ENCODE results near the gene ULK2.

ULK2 gene

GRCh38 chr17:19748807-19749193 is 118.9 kb downstream of the ULK2 start:
- POLR2A ChIA-PET = no interaction called here
- no peak overlapping the region for H3K4me3 ChIP-seq (ENCODE audit: low read depth, low read length)

GRCh38 chr17:19747829-19748806 is 119.6 kb downstream of the ULK2 start, which contains the start of gene ALDH3A1:
ALDH3A1 (minus strand) TSS chr17:19748298; CDS start chr17:19745129, 3,169 bp downstream.
- CTCF ChIA-PET = interaction anchor here (1.4 to 19.5 kb wide), 3 partner anchors 11 to 79 kb away, joined by 3 to 217 read pairs (median 3); no protein-coding TSS in a partner anchor
- POLR2A ChIA-PET = no interaction called here
- no peak within 1 kb of the TSS for H3K4me3 ChIP-seq (ENCODE audit: low read depth, low read length)
- no peak for DNase-seq (ENCODE audit: low read depth, low spot score)
- TF ChIP-seq CTCF (IDR thresholded peaks at IDR 0.05; ENCODE audit: insufficient read depth, low read length, missing control alignments) = no peak

More at GRCh38 chr17:19748807-19749193, 118.9 kb downstream of the ULK2 start:
- no peak for TF ChIP-seq CTCF (IDR thresholded peaks at IDR 0.05; ENCODE audit: insufficient read depth, low read length, missing control alignments)
- no peak for DNase-seq (ENCODE audit: low read depth, low spot score)
- CTCF ChIA-PET = interaction anchor here (19.5 kb wide), 1 partner anchor 15 kb away, joined by 217 read pairs; no protein-coding TSS in a partner anchor

GRCh38 chr17:19747159-19747719 is 120.5 kb downstream of the ULK2 start:
- no peak overlapping the region for H3K4me3 ChIP-seq (ENCODE audit: low read depth, low read length)
- CTCF ChIA-PET = interaction anchor here (1.4 to 19.5 kb wide), 3 partner anchors 10 to 78 kb away, joined by 3 to 217 read pairs (median 3); no protein-coding TSS in a partner anchor
- POLR2A ChIA-PET = no interaction called here
- TF ChIP-seq CTCF (IDR thresholded peaks at IDR 0.05; ENCODE audit: insufficient read depth, low read length, missing control alignments) = no peak
- no peak for DNase-seq (ENCODE audit: low read depth, low spot score)

GRCh38 chr17:19746517-19746916 is 121.2 kb downstream of the ULK2 start:
- no peak for TF ChIP-seq CTCF (IDR thresholded peaks at IDR 0.05; ENCODE audit: insufficient read depth, low read length, missing control alignments)
- ChIA-PET POLR2A (no interaction called here), CTCF (interaction anchor here (1.4 to 19.5 kb wide), 4 partner anchors 9 to 77 kb away, joined by 3 to 217 read pairs (median 4); no protein-coding TSS in a partner anchor)
- no peak overlapping the region for H3K4me3 ChIP-seq (ENCODE audit: low read depth, low read length)
- DNase-seq (ENCODE audit: low read depth, low spot score) = no peak

GRCh38 chr17:19744922-19745757 is 122.6 kb downstream of the ULK2 start:
- CTCF ChIA-PET = interaction anchor here (1.0 to 19.5 kb wide), 15 partner anchors 9 to 259 kb away, joined by 3 to 217 read pairs (median 5); no protein-coding TSS in a partner anchor

More at GRCh38 chr17:19744922-19745757, 122.6 kb downstream of the ULK2 start:
- H3K4me3 ChIP-seq (ENCODE audit: low read depth, low read length) = peak overlapping the region; percentile 18; the same call in 1 of the 2 replicates
- TF ChIP-seq CTCF (IDR thresholded peaks at IDR 0.05; ENCODE audit: insufficient read depth, low read length, missing control alignments) = peak; percentile 93
- DNase-seq (ENCODE audit: low read depth, low spot score) = no peak
- POLR2A ChIA-PET = no interaction called here

Data from AG04449 (cell line).